Calu3 (cell line): ENCODE data around the gene GRK4. TPM values are rescaled to one million over a fixed set of nuclear protein-coding genes. Genes with fewer than 3 reads are reported as not detected.

Source experiments
- BruUV-seq: library from RNA; stranded (reverse); fragments of 400-500 nt; replicated peaks from 2 replicates; lab custom pipeline; 2021; lab: Mats Ljungman, UMichigan
- CTCF ChIA-PET: fragments of 300-600 bp; sonication (Branson Sonifier 250); formaldehyde crosslinking; loops from one replicate; lab custom pipeline; 2022; ENCODE audit warnings: antibody characterized with exemption; lab: Charles Lee
- DNase-seq: peaks from one replicate; pipeline ENCODE4 v3.0.0; 2022
- H3K27ac Mint-ChIP-seq: one replicate; pipeline ENCODE4 v1.8.0; 2022; ENCODE audit warnings: mixed read lengths; ENCODE audit not compliant: unreplicated experiment
- H3K27me3 Mint-ChIP-seq: one replicate; pipeline ENCODE4 v1.8.0; 2022; ENCODE audit warnings: mixed read lengths; ENCODE audit not compliant: unreplicated experiment
- H3K36me3 Mint-ChIP-seq: one replicate; pipeline ENCODE4 v1.8.0; 2022; ENCODE audit warnings: mild to moderate bottlenecking, moderate library complexity, mixed read lengths; ENCODE audit not compliant: insufficient read depth, unreplicated experiment
- H3K4me1 Mint-ChIP-seq: one replicate; pipeline ENCODE4 v1.8.0; 2022; ENCODE audit warnings: mild to moderate bottlenecking, low read depth, mixed read lengths; ENCODE audit not compliant: unreplicated experiment
- H3K4me3 Mint-ChIP-seq: one replicate; pipeline ENCODE4 v1.8.0; 2022; ENCODE audit warnings: mild to moderate bottlenecking, low read depth, moderate library complexity, mixed read lengths; ENCODE audit not compliant: unreplicated experiment
- H3K9me3 Mint-ChIP-seq: one replicate; pipeline ENCODE4 v1.8.0; 2022; ENCODE audit warnings: low read depth, mixed read lengths; ENCODE audit not compliant: unreplicated experiment
- CTCF ChIP-seq: fragments of 200-600 bp; IDR thresholded peaks from one replicate; pipeline ENCODE4 v1.8.0; 2022; ENCODE audit warnings: antibody characterized with exemption; ENCODE audit not compliant: unreplicated experiment
- intact Hi-C: fragments of 100-400 bp; cut with micrococcal nuclease; formaldehyde crosslinking; loops from one replicate; pipeline ENCODE4 v1.10.0; 2022; ENCODE audit not compliant: unreplicated experiment
- total RNA-seq: library from RNA; stranded (reverse); gene quantifications from 2 replicates; pipeline ENCODE4 v1.2.3, GENCODE V29; 2022

The GRK4 gene
- total RNA-seq, 1 experiment from 2014 or later: 0.80 TPM

- DNase-seq: no peak
- Mint-ChIP-seq H3K27ac (no peak overlapping the region), H3K4me3 (no peak overlapping the region), H3K27me3 (no peaks in the 10 kb centered on the region), H3K9me3 (no peaks in the 10 kb centered on the region), H3K36me3 (peaks cover 44% of the 10 kb centered on the region), H3K4me1 (peaks cover 2% of the 10 kb centered on the region)
- no TSS peak for BruUV-seq
- intact Hi-C loops: no loop called here
- TF ChIP-seq CTCF: peak; percentile 24
- CTCF ChIA-PET: no interaction called here
These were observed 32.4 kb upstream of the GRK4 start for GRCh38 chr4:2930758-2931511.

DNA sequence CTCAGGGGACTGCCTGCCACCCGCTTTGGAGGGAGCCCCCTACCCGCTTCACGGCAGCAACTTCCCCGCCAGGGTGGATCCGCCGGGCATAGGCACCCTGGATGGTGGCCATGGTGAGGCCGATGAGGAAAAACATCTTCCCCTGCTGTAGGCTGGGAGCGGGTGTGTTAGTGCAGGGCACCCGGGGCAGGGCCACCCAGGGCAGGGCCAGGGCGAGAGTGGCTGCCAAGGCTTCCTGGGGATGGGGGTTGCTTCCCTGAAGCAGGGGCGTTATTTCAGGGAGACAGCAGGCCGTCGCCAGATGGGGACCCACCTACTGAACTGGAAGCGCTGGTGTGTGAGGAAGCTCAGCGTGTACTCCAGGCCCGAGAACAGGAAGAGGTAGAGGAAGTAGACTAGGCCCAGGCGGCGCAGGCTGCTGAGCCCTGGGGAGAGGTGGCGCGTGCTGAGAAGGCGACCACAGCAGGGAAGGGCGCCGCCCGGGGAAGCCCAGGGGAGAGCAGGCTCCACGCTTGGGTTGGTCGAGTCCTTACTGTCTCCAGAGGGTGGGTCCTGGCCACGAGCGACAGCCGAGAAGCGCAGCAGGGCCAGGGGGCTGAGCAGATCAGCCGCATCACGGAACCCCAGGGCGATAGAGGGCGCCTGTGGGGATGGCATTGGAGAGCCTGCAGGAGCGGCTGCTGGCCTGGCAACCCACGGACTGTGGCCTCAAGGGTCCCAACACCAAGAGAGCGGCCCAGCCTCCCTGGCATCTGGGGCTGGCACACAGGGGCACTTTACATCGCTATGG lies 31.7 kb upstream of the GRK4 start:
- BruUV-seq: no TSS peak
- Mint-ChIP-seq H3K4me1 (peaks cover 10% of the 10 kb centered on the region), H3K36me3 (peaks cover 50% of the 10 kb centered on the region), H3K9me3 (no peaks in the 10 kb centered on the region), H3K27me3 (no peaks in the 10 kb centered on the region), H3K4me3 (no peak overlapping the region), H3K27ac (no peak overlapping the region)
- intact Hi-C loops: no loop called here
- CTCF ChIA-PET: no interaction called here
- no peak for DNase-seq
- TF ChIP-seq CTCF: no peak

DNA sequence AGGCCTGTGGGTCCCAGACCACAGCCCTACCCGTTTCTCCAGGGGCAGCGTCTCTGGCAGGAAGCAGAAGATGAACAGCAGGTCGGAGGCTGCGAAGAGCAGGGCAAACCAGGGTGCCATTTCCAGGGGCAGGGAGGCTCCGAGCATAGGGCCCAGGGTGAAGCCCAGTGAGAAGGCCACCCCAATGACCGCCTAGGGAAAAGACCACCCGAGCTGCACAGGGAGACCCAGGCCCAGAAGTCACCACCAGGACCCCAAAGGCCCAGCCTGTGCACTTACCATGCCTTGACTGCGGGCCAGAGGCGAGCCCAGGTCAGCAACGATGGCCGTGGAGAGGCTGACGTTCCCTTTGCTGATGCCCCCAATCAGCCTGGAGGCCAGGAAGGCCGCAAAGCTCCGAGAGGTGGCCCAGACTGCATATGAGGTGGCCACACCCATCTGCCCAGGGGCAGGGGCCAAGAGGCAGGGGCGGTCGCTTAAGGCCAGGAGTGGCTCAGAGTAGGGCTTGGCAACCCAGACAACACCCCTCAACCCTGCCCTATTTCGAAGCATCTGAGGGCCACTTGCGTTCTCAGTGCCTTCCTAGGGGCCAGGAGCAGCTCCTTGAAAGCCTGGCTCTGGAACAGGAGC lies 30.9 kb upstream of the GRK4 start:
- DNase-seq: no peak
- H3K4me1 Mint-ChIP-seq: peaks cover 17% of the 10 kb centered on the region
- H3K9me3 Mint-ChIP-seq: no peaks in the 10 kb centered on the region
- CTCF ChIA-PET: no interaction called here
- BruUV-seq: no TSS peak
- H3K36me3 Mint-ChIP-seq: peaks cover 56% of the 10 kb centered on the region
- intact Hi-C loops: no loop called here
- TF ChIP-seq CTCF: no peak
- H3K27me3 Mint-ChIP-seq: no peaks in the 10 kb centered on the region
- H3K4me3 Mint-ChIP-seq: no peak overlapping the region
- H3K27ac Mint-ChIP-seq: peak overlapping the region; percentile 85

- Mint-ChIP-seq H3K36me3 (peaks cover 59% of the 10 kb centered on the region), H3K27me3 (no peaks in the 10 kb centered on the region), H3K4me1 (peaks cover 18% of the 10 kb centered on the region), H3K9me3 (no peaks in the 10 kb centered on the region), H3K4me3 (peak overlapping the region; percentile 67), H3K27ac (peak overlapping the region; percentile 85)
- TSS peak; percentile 15 for BruUV-seq
- no peak for DNase-seq
- intact Hi-C loops: no loop called here
- CTCF ChIA-PET: no interaction called here
- no peak for TF ChIP-seq CTCF
These were observed 30.3 kb upstream of the GRK4 start for GRCh38 chr4:2932951-2933565.
